GM23338 (cell line): ENCODE results near the gene NPAS2. TPM values are rescaled to one million over a fixed set of nuclear protein-coding genes. Genes with fewer than 3 reads are reported as not detected.

Source experiments
- ATAC-seq: fragments of 200-7000 bp; cut with Tn5 transposase; 3 replicates; pipeline ENCODE4 v1.9.1; 2020
- DNase-seq: peaks from one replicate; pipeline ENCODE4 v3.0.0-alpha.2; 2015; ENCODE audit warnings: low spot score
- H2AFZ ChIP-seq: fragments of 200-600 bp; sonication (generic); 2 replicates; pipeline ENCODE4 v1.8.0; 2016; ENCODE audit warnings: antibody characterized with exemption, mild to moderate bottlenecking, moderate library complexity
- H3F3A ChIP-seq: fragments of 200-600 bp; sonication (generic); replicated peaks from 2 replicates; pipeline ENCODE4 v1.8.0; 2017; ENCODE audit warnings: antibody characterized with exemption, mixed run types, low read depth
- H3K27ac ChIP-seq: fragments of 200-600 bp; sonication (generic); 2 replicates; pipeline ENCODE4 v1.6.1; 2016; ENCODE audit warnings: low read depth
- H3K27me3 ChIP-seq: fragments of 200-600 bp; sonication (generic); 2 replicates; pipeline ENCODE4 v1.8.0; 2016; ENCODE audit warnings: mild to moderate bottlenecking, mixed run types, moderate library complexity; ENCODE audit not compliant: insufficient read depth
- H3K36me3 ChIP-seq: fragments of 200-600 bp; sonication (generic); 2 replicates; pipeline ENCODE4 v1.8.0; 2016; ENCODE audit warnings: mild to moderate bottlenecking; ENCODE audit not compliant: insufficient read depth
- H3K4me1 ChIP-seq: fragments of 200-600 bp; sonication (generic); 2 replicates; pipeline ENCODE4 v1.8.0; 2016; ENCODE audit warnings: mild to moderate bottlenecking, moderate library complexity; ENCODE audit not compliant: insufficient read depth
- H3K4me2 ChIP-seq: fragments of 200-600 bp; sonication (generic); 2 replicates; pipeline ENCODE4 v1.7.1; 2017; ENCODE audit warnings: mixed run types
- H3K4me3 ChIP-seq: fragments of 200-600 bp; sonication (generic); 2 replicates; pipeline ENCODE4 v1.6.1; 2016; ENCODE audit warnings: mixed run types
- H3K79me2 ChIP-seq: fragments of 200-600 bp; sonication (generic); replicated peaks from 2 replicates; pipeline ENCODE4 v1.8.0; 2017; ENCODE audit warnings: mild to moderate bottlenecking; ENCODE audit not compliant: insufficient read depth
- H3K9me2 ChIP-seq: fragments of 200-600 bp; sonication (generic); 2 replicates; pipeline ENCODE4 v1.8.0; 2017; ENCODE audit not compliant: insufficient read depth
- H4K20me1 ChIP-seq: fragments of 200-600 bp; sonication (generic); replicated peaks from 2 replicates; pipeline ENCODE4 v1.8.0; 2017; ENCODE audit warnings: mild to moderate bottlenecking; ENCODE audit not compliant: insufficient read depth
- H3K27ac Mint-ChIP-seq: 2 replicates; pipeline ENCODE4 v1.8.0; 2020; ENCODE audit warnings: inconsistent platforms, mild to moderate bottlenecking, moderate library complexity, mixed read lengths
- H3K27me3 Mint-ChIP-seq: 3 replicates; pipeline ENCODE4 v1.8.0; 2022; ENCODE audit warnings: low read depth, mild to moderate bottlenecking, moderate library complexity, mixed read lengths, inconsistent platforms; ENCODE audit not compliant: insufficient read depth, poor library complexity
- H3K36me3 Mint-ChIP-seq: 3 replicates; pipeline ENCODE4 v1.8.0; 2021; ENCODE audit warnings: low read depth, mild to moderate bottlenecking, inconsistent platforms, moderate library complexity, mixed read lengths
- H3K4me1 Mint-ChIP-seq: 3 replicates; pipeline ENCODE4 v1.8.0; 2020; ENCODE audit warnings: mild to moderate bottlenecking, inconsistent platforms, mixed read lengths
- H3K4me3 Mint-ChIP-seq: 3 replicates; pipeline ENCODE4 v1.8.0; 2021; ENCODE audit warnings: moderate library complexity, mild to moderate bottlenecking, inconsistent platforms, mixed read lengths
- H3K9me3 Mint-ChIP-seq: 3 replicates; pipeline ENCODE4 v1.8.0; 2020; ENCODE audit warnings: moderate library complexity, mild to moderate bottlenecking, inconsistent platforms, mixed read lengths
- CREB1 ChIP-seq: fragments of 250-450 bp; sonication (Bioruptor Pico); IDR thresholded peaks from 2 replicates; pipeline ENCODE4 v1.5.0; 2020; ENCODE audit warnings: low read depth, mild to moderate bottlenecking, moderate library complexity
- CTCF ChIP-seq, 2 experiments: fragments of 200-600 bp in 1 of 2; sonication (generic) in 1 of 2; conservative IDR thresholded peaks; 2 replicates each; pipeline versions ENCODE4 v1.5.1 to v1.6.1; 2016 to 2017; ENCODE audit warnings: antibody characterized with exemption in 2 of 2, low read depth in 2 of 2, mild to moderate bottlenecking in 2 of 2, moderate library complexity in 1 of 2
- EZH2 ChIP-seq: fragments of 200-600 bp; sonication (generic); IDR thresholded peaks from one replicate; pipeline ENCODE4 v1.8.0; 2017; ENCODE audit warnings: antibody characterized with exemption, mild to moderate bottlenecking, low read depth; ENCODE audit not compliant: unreplicated experiment
- EZH2phosphoT487 ChIP-seq: fragments of 200-600 bp; sonication (generic); IDR thresholded peaks from one replicate; pipeline ENCODE4 v1.8.1; 2018; ENCODE audit warnings: antibody characterized with exemption; ENCODE audit not compliant: unreplicated experiment
- JUNB ChIP-seq: IDR thresholded peaks from one replicate; pipeline ENCODE4 v1.6.1; 2016; ENCODE audit warnings: antibody characterized with exemption; ENCODE audit not compliant: unreplicated experiment
- NANOG ChIP-seq: IDR thresholded peaks from 2 replicates; pipeline ENCODE4 v1.6.1; 2016; ENCODE audit warnings: antibody characterized with exemption, borderline replicate concordance
- POLR2AphosphoS5 ChIP-seq: IDR thresholded peaks from 2 replicates; pipeline ENCODE4 v1.6.1; 2016; ENCODE audit warnings: antibody characterized with exemption, low read depth
- REST ChIP-seq: IDR thresholded peaks from one replicate; pipeline ENCODE4 v1.6.1; 2018; ENCODE audit warnings: antibody characterized with exemption; ENCODE audit not compliant: unreplicated experiment
- STAT1 ChIP-seq: IDR thresholded peaks from one replicate; pipeline ENCODE4 v1.6.1; 2016; ENCODE audit warnings: antibody characterized with exemption; ENCODE audit not compliant: unreplicated experiment
- ZNF114 ChIP-seq: fragments of 250-450 bp; sonication (Bioruptor Pico); IDR thresholded peaks from 2 replicates; pipeline ENCODE4 v1.5.0; 2020; ENCODE audit warnings: mild to moderate bottlenecking, moderate library complexity
- ZNF331 ChIP-seq: fragments of 250-450 bp; sonication (Bioruptor Pico); IDR thresholded peaks from 2 replicates; pipeline ENCODE4 v1.5.0; 2020; ENCODE audit warnings: low read depth, mild to moderate bottlenecking, moderate library complexity
- polyA plus RNA-seq: library from polyadenylated mRNA; unstranded; fragments of >200 nt; fragmentation: Nextera tagmentation; extraction: Ambion mirVana; gene quantifications from 2 replicates; pipeline ENCODE4 v1.2.1, GENCODE V29; 2016
- total RNA-seq: library from RNA; depleted of rRNA; stranded (reverse); fragments of >200 nt; shearing (Covaris generic); gene quantifications from 2 replicates; pipeline ENCODE4 v1.2.3, GENCODE V29; 2014
- TF ChIP-seq, protein P1 (sequence below): fragments of 250-450 bp; sonication (Bioruptor Pico); IDR thresholded peaks from 2 replicates; pipeline ENCODE4 v1.5.0; 2020; ENCODE audit warnings: mild to moderate bottlenecking, moderate library complexity

The NPAS2 gene
- total and polyA plus RNA-seq, 2 experiments from 2014 or later, result 0.56 to 1.1 TPM

GRCh38 chr2:100965596-100965995 is 145.7 kb downstream of the NPAS2 start:
- Mint-ChIP-seq H3K27me3 (peaks cover 3% of the 10 kb centered on the region), H3K36me3 (no peaks in the 10 kb centered on the region), H3K4me3 (no peak overlapping the region), H3K27ac (no peak overlapping the region), H3K4me1 (peaks cover 8% of the 10 kb centered on the region), H3K9me3 (no peaks in the 10 kb centered on the region)
- H2AFZ ChIP-seq, result no peak overlapping the region
- H3K4me1 ChIP-seq, result no peaks in the 10 kb centered on the region
- ATAC-seq (no peak), DNase-seq (no peak)
- no peak for TF ChIP-seq ZNF331 (CRISPR knock-in tag)
- H3K9me2 ChIP-seq, result peaks cover 8% of the 10 kb centered on the region; the same call in 1 of the 2 replicates
- no peaks in the 10 kb centered on the region for H4K20me1 ChIP-seq
- H3K27me3 ChIP-seq, result no peaks in the 10 kb centered on the region
- no peak overlapping the region for H3K4me3 ChIP-seq
- H3F3A ChIP-seq, result no peaks in the 10 kb centered on the region
- no peak overlapping the region for H3K4me2 ChIP-seq
- H3K79me2 ChIP-seq, result no peaks in the 10 kb centered on the region
- H3K36me3 ChIP-seq, result no peaks in the 10 kb centered on the region
- no peak overlapping the region for H3K27ac ChIP-seq

- no peaks in the 10 kb centered on the region for H4K20me1 ChIP-seq
- H3K4me2 ChIP-seq, result no peak overlapping the region
- no peaks in the 10 kb centered on the region for H3K27me3 ChIP-seq
- Mint-ChIP-seq H3K4me1 (peaks cover 6% of the 10 kb centered on the region; the same call in 2 of the 3 replicates), H3K4me3 (no peak overlapping the region), H3K36me3 (no peaks in the 10 kb centered on the region), H3K27me3 (peaks cover 3% of the 10 kb centered on the region), H3K27ac (no peak overlapping the region), H3K9me3 (no peaks in the 10 kb centered on the region)
- no peaks in the 10 kb centered on the region for H3K36me3 ChIP-seq
- no peak overlapping the region for H3K4me3 ChIP-seq
- no peaks in the 10 kb centered on the region for H3K4me1 ChIP-seq
- H3K79me2 ChIP-seq, result no peaks in the 10 kb centered on the region
- H2AFZ ChIP-seq, result no peak overlapping the region
- ATAC-seq (no peak), DNase-seq (no peak)
- H3K27ac ChIP-seq, result no peak overlapping the region
- H3F3A ChIP-seq, result no peaks in the 10 kb centered on the region
- H3K9me2 ChIP-seq, result peaks cover 8% of the 10 kb centered on the region; the same call in 1 of the 2 replicates
- no peak for TF ChIP-seq STAT1
- TF ChIP-seq ZNF114 (CRISPR knock-in tag), result no peak
- TF ChIP-seq, protein P1, sequence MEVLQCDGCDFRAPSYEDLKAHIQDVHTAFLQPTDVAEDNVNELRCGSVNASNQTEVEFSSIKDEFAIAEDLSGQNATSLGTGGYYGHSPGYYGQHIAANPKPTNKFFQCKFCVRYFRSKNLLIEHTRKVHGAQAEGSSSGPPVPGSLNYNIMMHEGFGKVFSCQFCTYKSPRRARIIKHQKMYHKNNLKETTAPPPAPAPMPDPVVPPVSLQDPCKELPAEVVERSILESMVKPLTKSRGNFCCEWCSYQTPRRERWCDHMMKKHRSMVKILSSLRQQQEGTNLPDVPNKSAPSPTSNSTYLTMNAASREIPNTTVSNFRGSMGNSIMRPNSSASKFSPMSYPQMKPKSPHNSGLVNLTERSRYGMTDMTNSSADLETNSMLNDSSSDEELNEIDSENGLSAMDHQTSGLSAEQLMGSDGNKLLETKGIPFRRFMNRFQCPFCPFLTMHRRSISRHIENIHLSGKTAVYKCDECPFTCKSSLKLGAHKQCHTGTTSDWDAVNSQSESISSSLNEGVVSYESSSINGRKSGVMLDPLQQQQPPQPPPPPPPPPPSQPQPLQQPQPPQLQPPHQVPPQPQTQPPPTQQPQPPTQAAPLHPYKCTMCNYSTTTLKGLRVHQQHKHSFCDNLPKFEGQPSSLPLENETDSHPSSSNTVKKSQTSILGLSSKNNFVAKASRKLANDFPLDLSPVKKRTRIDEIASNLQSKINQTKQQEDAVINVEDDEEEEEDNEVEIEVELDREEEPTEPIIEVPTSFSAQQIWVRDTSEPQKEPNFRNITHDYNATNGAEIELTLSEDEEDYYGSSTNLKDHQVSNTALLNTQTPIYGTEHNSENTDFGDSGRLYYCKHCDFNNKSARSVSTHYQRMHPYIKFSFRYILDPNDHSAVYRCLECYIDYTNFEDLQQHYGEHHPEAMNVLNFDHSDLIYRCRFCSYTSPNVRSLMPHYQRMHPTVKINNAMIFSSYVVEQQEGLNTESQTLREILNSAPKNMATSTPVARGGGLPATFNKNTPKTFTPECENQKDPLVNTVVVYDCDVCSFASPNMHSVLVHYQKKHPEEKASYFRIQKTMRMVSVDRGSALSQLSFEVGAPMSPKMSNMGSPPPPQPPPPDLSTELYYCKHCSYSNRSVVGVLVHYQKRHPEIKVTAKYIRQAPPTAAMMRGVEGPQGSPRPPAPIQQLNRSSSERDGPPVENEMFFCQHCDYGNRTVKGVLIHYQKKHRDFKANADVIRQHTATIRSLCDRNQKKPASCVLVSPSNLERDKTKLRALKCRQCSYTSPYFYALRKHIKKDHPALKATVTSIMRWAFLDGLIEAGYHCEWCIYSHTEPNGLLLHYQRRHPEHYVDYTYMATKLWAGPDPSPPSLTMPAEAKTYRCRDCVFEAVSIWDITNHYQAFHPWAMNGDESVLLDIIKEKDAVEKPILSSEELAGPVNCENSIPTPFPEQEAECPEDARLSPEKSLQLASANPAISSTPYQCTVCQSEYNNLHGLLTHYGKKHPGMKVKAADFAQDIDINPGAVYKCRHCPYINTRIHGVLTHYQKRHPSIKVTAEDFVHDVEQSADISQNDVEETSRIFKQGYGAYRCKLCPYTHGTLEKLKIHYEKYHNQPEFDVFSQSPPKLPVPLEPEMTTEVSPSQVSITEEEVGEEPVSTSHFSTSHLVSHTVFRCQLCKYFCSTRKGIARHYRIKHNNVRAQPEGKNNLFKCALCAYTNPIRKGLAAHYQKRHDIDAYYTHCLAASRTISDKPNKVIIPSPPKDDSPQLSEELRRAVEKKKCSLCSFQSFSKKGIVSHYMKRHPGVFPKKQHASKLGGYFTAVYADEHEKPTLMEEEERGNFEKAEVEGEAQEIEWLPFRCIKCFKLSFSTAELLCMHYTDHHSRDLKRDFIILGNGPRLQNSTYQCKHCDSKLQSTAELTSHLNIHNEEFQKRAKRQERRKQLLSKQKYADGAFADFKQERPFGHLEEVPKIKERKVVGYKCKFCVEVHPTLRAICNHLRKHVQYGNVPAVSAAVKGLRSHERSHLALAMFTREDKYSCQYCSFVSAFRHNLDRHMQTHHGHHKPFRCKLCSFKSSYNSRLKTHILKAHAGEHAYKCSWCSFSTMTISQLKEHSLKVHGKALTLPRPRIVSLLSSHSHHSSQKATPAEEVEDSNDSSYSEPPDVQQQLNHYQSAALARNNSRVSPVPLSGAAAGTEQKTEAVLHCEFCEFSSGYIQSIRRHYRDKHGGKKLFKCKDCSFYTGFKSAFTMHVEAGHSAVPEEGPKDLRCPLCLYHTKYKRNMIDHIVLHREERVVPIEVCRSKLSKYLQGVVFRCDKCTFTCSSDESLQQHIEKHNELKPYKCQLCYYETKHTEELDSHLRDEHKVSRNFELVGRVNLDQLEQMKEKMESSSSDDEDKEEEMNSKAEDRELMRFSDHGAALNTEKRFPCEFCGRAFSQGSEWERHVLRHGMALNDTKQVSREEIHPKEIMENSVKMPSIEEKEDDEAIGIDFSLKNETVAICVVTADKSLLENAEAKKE (CRISPR knock-in tag), result no peak
- no peak for TF ChIP-seq POLR2AphosphoS5
- TF ChIP-seq NANOG, result no peak
- TF ChIP-seq EZH2phosphoT487, result no peak
- TF ChIP-seq CREB1 (CRISPR knock-in tag), result no peak
- TF ChIP-seq REST, result no peak
- TF ChIP-seq JUNB, result no peak
- no peak for TF ChIP-seq ZNF331 (CRISPR knock-in tag)
- no peak for TF ChIP-seq CTCF (conservative IDR thresholded peaks at IDR 0.05; ENCODE audit: low read depth in 2 of 2)
- no peak for TF ChIP-seq EZH2
Measured at GRCh38 chr2:100967716-100968115, 147.8 kb downstream of the NPAS2 start.
